BLaER1 (cell line): ENCODE results near the gene NEGR1.
A peak's percentile ranks its signal among the peaks of the same experiment; 100 is the strongest.

Experiments used
- H3K27ac ChIP-seq: shearing (Covaris generic); formaldehyde crosslinking; 2 replicates; pipeline ENCODE4 v1.8.1; 2022
- H3K27me3 ChIP-seq: shearing (Covaris generic); formaldehyde crosslinking; 2 replicates; pipeline ENCODE4 v1.8.1; 2022
- H3K36me3 ChIP-seq: shearing (Covaris generic); formaldehyde crosslinking; 2 replicates; pipeline ENCODE4 v1.8.1; 2022
- H3K4me1 ChIP-seq: shearing (Covaris generic); formaldehyde crosslinking; 2 replicates; pipeline ENCODE4 v1.8.1; 2022
- H3K4me2 ChIP-seq: shearing (Covaris generic); formaldehyde crosslinking; 2 replicates; pipeline ENCODE4 v1.8.1; 2022
- H3K4me3 ChIP-seq: shearing (Covaris generic); formaldehyde crosslinking; 2 replicates; pipeline ENCODE4 v1.8.1; 2022
- H3K9ac ChIP-seq: shearing (Covaris generic); formaldehyde crosslinking; 2 replicates; pipeline ENCODE4 v1.8.1; 2022
- H3K9me3 ChIP-seq: shearing (Covaris generic); formaldehyde crosslinking; 2 replicates; pipeline ENCODE4 v1.8.1; 2022
- H4K20me1 ChIP-seq: shearing (Covaris generic); formaldehyde crosslinking; 2 replicates; pipeline ENCODE4 v1.8.1; 2022
- Cebpa-rat ChIP-seq: shearing (Covaris generic); IDR thresholded peaks from 2 replicates; pipeline ENCODE4 v1.8.1; 2022

NEGR1 gene

DNA sequence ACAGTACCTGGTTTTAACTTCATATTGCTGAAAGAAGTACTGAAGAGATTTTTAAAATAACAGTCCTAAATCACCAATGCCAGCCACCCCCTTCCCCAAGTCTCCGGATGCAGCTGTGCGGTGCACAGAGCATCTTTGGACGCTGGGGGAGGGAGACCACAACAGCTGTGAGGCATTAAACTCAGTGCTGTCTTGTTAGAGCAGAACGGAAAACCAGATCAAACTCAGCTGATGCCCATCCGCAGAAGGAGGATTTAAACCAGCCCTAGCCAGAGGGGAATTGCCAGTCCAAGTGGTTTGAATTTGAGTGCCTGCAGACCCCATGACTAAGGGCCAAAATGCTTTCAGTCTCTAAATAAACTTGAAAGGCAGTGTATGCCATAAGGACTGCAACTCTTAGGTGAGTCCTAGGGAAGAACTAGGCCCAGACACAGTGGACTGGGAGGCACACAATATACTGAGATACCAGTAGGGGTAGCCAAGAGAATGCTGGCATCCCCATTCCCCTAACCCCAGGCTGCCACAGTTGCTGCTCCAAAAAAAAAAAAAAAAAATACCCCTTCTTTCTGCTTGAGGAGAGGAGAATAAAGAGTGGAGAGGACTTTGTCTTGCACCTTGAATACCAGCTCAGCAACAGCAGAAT, 576.2 kb downstream of the NEGR1 start:
- peaks cover 66% of the 10 kb centered on the region for H3K9me3 ChIP-seq
- no peak for TF ChIP-seq Cebpa-rat
- peak overlapping the region; percentile 75 for H3K9ac ChIP-seq
- H3K36me3 ChIP-seq = peaks cover 9% of the 10 kb centered on the region; the same call in 1 of the 2 replicates
- H3K4me2 ChIP-seq = peak overlapping the region; percentile 82
- H3K27me3 ChIP-seq = no peaks in the 10 kb centered on the region
- H3K4me1 ChIP-seq = peaks cover 25% of the 10 kb centered on the region
- H3K27ac ChIP-seq = peak overlapping the region; percentile 97
- H3K4me3 ChIP-seq = peak overlapping the region; percentile 62
- no peaks in the 10 kb centered on the region for H4K20me1 ChIP-seq

DNA sequence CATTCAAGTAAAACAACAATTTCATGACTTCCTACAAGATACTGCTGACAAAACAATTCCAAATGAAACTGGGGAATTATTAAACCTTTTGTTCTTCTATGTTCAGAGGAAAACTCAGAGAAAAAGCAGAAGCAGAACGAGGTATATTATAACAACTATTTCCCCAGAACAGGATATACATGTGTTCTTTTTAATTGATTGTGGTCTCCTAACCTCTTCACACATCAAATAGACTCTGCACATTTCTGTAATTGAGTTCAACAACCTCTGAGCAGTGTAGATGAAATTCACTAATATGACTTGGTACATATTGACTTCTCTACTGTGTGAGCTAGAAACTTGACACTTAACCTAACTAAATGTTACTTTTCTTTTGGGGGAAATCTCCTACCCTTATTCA, 584.2 kb downstream of the NEGR1 start:
- Histone ChIP-seq H3K27ac (no peak overlapping the region), H3K4me2 (no peak overlapping the region), H4K20me1 (no peaks in the 10 kb centered on the region; the same call in 1 of the 2 replicates), H3K9ac (no peak overlapping the region), H3K27me3 (no peaks in the 10 kb centered on the region), H3K4me3 (no peak overlapping the region), H3K4me1 (0 out of 2 replicates have a peak, but pooled peaks cover 5% of the 10 kb centered on the region), H3K36me3 (peaks cover 41% of the 10 kb centered on the region), H3K9me3 (peaks cover 40% of the 10 kb centered on the region)
- TF ChIP-seq Cebpa-rat = no peak

DNA sequence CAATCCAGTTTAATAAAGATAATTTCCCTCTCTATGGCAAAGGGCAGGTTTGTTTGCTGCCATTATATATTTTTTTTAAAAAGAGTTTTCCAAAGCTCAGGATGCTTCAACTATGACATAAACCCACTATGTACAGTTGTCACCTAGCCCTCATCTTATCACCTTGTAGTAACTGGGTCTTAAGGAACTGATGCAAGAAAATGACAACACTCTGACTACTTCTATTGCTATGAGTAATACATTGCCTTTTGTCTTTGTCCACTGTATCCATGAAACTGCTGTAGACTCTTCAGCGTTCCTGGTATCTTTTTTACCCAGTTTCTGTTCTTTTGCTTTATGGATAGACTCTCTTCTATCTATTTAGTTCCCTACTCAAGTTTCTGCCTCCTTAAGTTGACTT, 586.5 kb downstream of the NEGR1 start:
- no peak overlapping the region for H3K9ac ChIP-seq
- H3K4me3 ChIP-seq = no peak overlapping the region
- H3K27me3 ChIP-seq = no peaks in the 10 kb centered on the region
- peaks cover 28% of the 10 kb centered on the region; the same call in 1 of the 2 replicates for H3K36me3 ChIP-seq
- H3K9me3 ChIP-seq = peaks cover 17% of the 10 kb centered on the region
- no peak for TF ChIP-seq Cebpa-rat
- no peak overlapping the region for H3K27ac ChIP-seq
- no peak overlapping the region for H3K4me2 ChIP-seq
- H3K4me1 ChIP-seq = 0 out of 2 replicates have a peak, but pooled peaks cover 5% of the 10 kb centered on the region
- H4K20me1 ChIP-seq = no peaks in the 10 kb centered on the region; the same call in 1 of the 2 replicates

DNA sequence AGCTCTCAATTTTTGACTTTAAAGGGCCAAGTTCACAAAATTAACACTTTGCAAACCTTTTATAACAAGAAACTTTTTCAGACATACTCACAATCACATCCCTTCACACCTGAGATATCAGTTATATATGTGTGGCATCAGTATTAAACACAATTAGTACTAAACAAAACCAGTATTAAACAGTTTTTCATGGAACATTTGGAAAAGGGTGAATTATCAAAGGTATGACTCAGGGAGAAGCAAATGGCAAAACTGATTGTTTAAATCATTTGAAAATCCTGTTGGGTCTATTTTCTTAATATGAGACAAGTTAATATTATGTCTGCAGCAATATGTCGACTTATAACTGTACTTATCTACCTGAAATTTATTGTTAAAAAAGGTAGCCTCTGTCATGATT, 587.3 kb downstream of the NEGR1 start:
- no peak overlapping the region for H3K27ac ChIP-seq
- no peak overlapping the region for H3K9ac ChIP-seq
- no peak overlapping the region for H3K4me3 ChIP-seq
- TF ChIP-seq Cebpa-rat = no peak
- 0 out of 2 replicates have a peak, but pooled peaks cover 5% of the 10 kb centered on the region for H3K4me1 ChIP-seq
- no peaks in the 10 kb centered on the region; the same call in 1 of the 2 replicates for H4K20me1 ChIP-seq
- H3K27me3 ChIP-seq = no peaks in the 10 kb centered on the region
- H3K4me2 ChIP-seq = no peak overlapping the region
- H3K9me3 ChIP-seq = peaks cover 10% of the 10 kb centered on the region; the same call in 1 of the 2 replicates
- peaks cover 26% of the 10 kb centered on the region; the same call in 1 of the 2 replicates for H3K36me3 ChIP-seq

DNA sequence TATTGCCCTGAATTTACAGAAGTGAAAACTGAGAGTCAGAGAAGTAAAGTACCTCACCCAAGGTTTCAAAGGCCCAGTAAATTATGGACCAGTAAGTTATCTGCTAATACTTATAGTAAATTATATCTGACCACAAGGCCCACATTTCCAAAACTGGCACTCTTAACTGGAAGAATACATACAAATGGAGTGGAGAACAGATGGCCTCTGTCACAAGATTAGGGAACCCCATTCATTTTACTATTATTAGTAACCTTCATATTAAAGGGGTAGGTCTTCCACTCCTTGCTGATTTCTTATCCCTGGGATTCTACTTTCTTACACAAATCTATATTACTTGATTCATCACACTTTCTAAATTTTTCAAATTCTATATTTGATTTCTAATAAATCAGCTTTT, 588.8 kb downstream of the NEGR1 start:
- Histone ChIP-seq H3K4me1 (0 out of 2 replicates have a peak, but pooled peaks cover 5% of the 10 kb centered on the region), H4K20me1 (no peaks in the 10 kb centered on the region; the same call in 1 of the 2 replicates), H3K4me3 (no peak overlapping the region), H3K27me3 (no peaks in the 10 kb centered on the region), H3K9me3 (no peaks in the 10 kb centered on the region), H3K9ac (no peak overlapping the region), H3K27ac (no peak overlapping the region), H3K36me3 (peaks cover 26% of the 10 kb centered on the region; the same call in 1 of the 2 replicates), H3K4me2 (no peak overlapping the region)
- TF ChIP-seq Cebpa-rat = no peak

DNA sequence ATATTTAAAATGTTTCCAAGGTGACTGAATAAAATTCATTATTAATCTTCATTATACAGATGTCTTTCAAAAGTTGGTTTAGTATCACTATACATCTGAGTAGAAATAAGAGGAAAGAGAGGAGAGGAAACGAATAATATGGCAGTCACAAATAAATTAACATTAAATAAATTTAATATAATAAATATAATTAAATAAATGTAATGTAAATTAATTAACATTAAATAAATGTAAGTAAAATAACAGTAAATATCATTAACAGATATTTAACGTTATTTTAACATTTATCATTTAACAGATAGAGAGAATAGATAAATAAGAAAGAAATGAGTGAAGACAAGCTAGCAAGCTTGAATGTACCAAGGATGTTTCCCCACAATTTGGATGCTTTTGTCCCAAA, 592.7 kb downstream of the NEGR1 start:
- H3K27ac ChIP-seq = no peak overlapping the region
- no peaks in the 10 kb centered on the region for H3K27me3 ChIP-seq
- no peaks in the 10 kb centered on the region for H3K4me1 ChIP-seq
- H3K36me3 ChIP-seq = 0 out of 2 replicates have a peak, but pooled peaks cover under 1% of the 10 kb centered on the region
- no peak overlapping the region for H3K9ac ChIP-seq
- peaks cover 15% of the 10 kb centered on the region; the same call in 1 of the 2 replicates for H4K20me1 ChIP-seq
- no peak for TF ChIP-seq Cebpa-rat
- no peaks in the 10 kb centered on the region for H3K9me3 ChIP-seq
- H3K4me3 ChIP-seq = no peak overlapping the region
- no peak overlapping the region for H3K4me2 ChIP-seq

DNA sequence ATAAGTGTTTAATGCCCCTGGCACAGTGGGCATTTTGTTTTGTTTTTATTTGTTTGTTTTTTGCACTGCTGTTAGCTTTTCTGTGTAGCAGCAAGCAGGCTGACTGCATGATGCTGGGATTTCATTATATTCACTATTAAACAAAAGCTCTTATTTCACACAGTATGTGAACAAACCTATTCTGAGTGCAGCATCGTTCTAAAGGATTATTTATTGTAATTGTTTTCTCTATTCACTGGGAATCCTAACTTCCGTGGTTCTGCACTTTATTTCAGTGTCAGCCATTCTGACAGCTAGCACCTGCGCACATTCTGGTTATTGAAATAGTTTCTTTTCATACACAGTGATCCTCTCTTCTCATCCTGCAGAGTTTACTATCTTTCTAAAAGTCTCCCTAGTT, 595.0 kb downstream of the NEGR1 start:
- H3K27me3 ChIP-seq = no peaks in the 10 kb centered on the region
- H3K4me3 ChIP-seq = no peak overlapping the region
- peaks cover 15% of the 10 kb centered on the region; the same call in 1 of the 2 replicates for H4K20me1 ChIP-seq
- no peak overlapping the region for H3K27ac ChIP-seq
- no peaks in the 10 kb centered on the region for H3K4me1 ChIP-seq
- no peaks in the 10 kb centered on the region for H3K36me3 ChIP-seq
- no peaks in the 10 kb centered on the region for H3K9me3 ChIP-seq
- TF ChIP-seq Cebpa-rat = no peak
- H3K4me2 ChIP-seq = no peak overlapping the region
- no peak overlapping the region for H3K9ac ChIP-seq

DNA sequence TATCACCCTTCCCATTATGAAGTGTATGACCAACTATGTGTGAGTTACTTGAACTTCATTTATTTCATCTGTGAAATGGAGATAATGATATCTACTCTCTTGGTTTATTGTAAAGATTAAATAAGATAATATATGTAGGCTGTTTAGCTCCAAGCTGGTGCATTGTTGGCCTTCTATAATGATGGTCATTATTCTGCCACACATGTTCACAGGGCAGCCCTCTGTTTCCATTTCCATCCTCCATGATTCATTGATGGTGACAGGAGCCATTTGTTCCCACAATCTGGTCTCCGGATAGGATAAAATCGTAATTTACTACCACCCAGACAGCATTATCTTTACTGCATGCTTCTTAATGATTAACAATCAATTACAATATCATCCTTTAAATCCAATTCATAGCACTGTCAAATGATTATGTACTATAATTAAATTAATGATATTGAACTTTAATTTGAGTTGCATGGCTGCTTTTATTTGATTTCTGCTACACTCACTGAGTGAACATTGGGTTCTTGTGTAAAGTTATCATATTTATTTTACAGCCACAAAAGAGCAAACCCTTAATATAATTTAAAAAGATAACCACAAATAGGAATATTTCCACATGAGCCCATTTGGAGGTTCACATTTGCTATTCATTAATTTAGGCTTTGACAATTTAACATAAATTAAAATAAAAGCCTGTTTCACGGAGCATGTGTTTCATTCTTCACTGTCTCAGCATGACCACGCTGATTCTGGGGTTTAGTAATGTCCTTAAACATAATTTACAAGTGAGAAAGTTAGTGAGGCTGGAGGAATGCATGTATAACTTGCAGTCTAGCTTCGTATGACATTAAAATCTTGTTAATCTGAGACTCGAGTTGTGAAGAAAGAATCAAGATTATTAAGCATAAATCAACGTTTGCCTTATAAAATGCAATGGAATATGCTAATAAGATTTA, 605.1 kb downstream of the NEGR1 start:
- Histone ChIP-seq H3K27ac (no peak overlapping the region), H3K36me3 (no peaks in the 10 kb centered on the region), H3K4me2 (no peak overlapping the region), H3K27me3 (no peaks in the 10 kb centered on the region), H3K9me3 (no peaks in the 10 kb centered on the region), H4K20me1 (peaks cover 7% of the 10 kb centered on the region; the same call in 1 of the 2 replicates), H3K9ac (no peak overlapping the region), H3K4me1 (no peaks in the 10 kb centered on the region), H3K4me3 (no peak overlapping the region)
- TF ChIP-seq Cebpa-rat = no peak

DNA sequence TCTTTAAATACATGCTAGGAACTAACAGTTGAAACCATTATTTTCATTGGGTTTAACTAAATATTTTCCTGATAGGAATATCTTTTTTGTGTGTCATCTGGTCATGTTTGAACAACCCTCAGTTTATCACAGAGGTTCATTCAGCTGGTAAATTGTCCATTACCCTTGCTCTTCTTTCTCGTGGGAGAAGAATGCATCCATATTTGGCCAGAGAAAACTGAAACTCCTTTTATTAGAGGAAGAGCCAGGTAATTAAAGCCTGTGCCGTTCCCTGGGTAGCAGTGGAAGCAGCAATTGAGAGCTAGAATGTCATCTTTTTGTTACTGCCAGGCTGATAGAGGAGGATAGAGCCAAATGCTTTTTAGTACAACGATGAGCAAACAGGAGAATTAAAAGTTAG, 614.3 kb downstream of the NEGR1 start:
- no peak for TF ChIP-seq Cebpa-rat
- H3K36me3 ChIP-seq = no peaks in the 10 kb centered on the region
- no peaks in the 10 kb centered on the region for H3K27me3 ChIP-seq
- H3K4me2 ChIP-seq = no peak overlapping the region
- no peaks in the 10 kb centered on the region; the same call in 1 of the 2 replicates for H4K20me1 ChIP-seq
- no peaks in the 10 kb centered on the region for H3K4me1 ChIP-seq
- H3K27ac ChIP-seq = no peak overlapping the region
- no peak overlapping the region for H3K9ac ChIP-seq
- H3K4me3 ChIP-seq = no peak overlapping the region
- no peaks in the 10 kb centered on the region for H3K9me3 ChIP-seq
